ENCODE data around the gene CNTNAP2.

DNA sequence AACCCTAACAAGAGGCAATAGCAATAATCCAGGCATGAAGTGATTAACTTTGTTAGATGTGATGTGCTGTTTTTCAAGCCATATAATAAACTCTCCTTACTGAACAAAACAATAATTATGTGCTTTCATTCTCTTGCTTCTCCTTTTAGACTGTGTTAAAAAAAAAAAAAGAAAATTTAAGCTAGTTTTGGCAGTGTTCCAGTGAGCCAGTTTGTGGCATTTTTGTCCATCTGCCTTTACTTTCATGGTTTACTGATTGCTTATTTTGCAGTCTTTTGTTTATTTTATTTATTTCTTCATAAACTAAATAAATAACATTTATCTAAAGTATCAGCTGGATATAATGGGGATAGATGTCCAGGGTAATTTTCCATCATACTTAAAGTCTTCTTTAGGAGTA, 625.3 kb downstream of the CNTNAP2 start:
- TF ChIP-seq, protein P1, sequence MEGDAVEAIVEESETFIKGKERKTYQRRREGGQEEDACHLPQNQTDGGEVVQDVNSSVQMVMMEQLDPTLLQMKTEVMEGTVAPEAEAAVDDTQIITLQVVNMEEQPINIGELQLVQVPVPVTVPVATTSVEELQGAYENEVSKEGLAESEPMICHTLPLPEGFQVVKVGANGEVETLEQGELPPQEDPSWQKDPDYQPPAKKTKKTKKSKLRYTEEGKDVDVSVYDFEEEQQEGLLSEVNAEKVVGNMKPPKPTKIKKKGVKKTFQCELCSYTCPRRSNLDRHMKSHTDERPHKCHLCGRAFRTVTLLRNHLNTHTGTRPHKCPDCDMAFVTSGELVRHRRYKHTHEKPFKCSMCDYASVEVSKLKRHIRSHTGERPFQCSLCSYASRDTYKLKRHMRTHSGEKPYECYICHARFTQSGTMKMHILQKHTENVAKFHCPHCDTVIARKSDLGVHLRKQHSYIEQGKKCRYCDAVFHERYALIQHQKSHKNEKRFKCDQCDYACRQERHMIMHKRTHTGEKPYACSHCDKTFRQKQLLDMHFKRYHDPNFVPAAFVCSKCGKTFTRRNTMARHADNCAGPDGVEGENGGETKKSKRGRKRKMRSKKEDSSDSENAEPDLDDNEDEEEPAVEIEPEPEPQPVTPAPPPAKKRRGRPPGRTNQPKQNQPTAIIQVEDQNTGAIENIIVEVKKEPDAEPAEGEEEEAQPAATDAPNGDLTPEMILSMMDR (conservative IDR thresholded peaks at IDR 0.05), result no peak
- no peak for TF ChIP-seq ZFX (IDR thresholded peaks at IDR 0.05)

Data from C4-2B (cell line).